K562 (cell line): ENCODE data around the gene CHAC1. TPM values are rescaled to one million over a fixed set of nuclear protein-coding genes. Genes with fewer than 3 reads are reported as not detected.
A peak's percentile ranks its signal among the peaks of the same experiment; 100 is the strongest.

Experiments
- ATAC-seq: fragments of 200-7000 bp; cut with Tn5 transposase; 3 replicates; pipeline ENCODE4 v1.9.1; 2020; ENCODE audit warnings: moderate library complexity
- BruUV-seq: library from RNA; stranded (reverse); fragments of 400-500 nt; replicated peaks from 2 replicates; lab custom pipeline; 2021; lab: Mats Ljungman, UMichigan
- CTCF ChIA-PET: fragments of 300-600 bp; formaldehyde crosslinking; extraction: SDS; loops from one replicate; lab custom pipeline; 2021; ENCODE audit warnings: low intra/inter-chr PET ratio; lab: Yijun Ruan, JAX
- POLR2A ChIA-PET: fragments of 300-600, 350-650 bp; sonication (Branson Sonifier 250); formaldehyde crosslinking; extraction: SDS; loops from one replicate; lab custom pipeline; 2021; ENCODE audit warnings: antibody characterized with exemption, inconsistent platforms; lab: Yijun Ruan, JAX
- DNase-seq, 4 experiments: peaks; one replicate each; pipeline versions ENCODE4 v3.0.0 to v3.0.0-alpha.2; 2011 to 2018; ENCODE audit warnings: low spot score in 3 of 4, mixed read lengths in 3 of 4; ENCODE audit errors: extremely low read depth in 1 of 4
- FAIRE-seq: peaks from 2 replicates; lab custom pipeline; 2011; peaks lifted over from hg19 to GRCh38; lab: Jason Lieb, UNC
- H2AFZ ChIP-seq: 2 replicates; pipeline ENCODE4 v1.6.0; 2011; ENCODE audit warnings: low read depth, low read length, control low read depth, inconsistent platforms
- H3K27ac ChIP-seq: fragments of 200-600 bp; 3 replicates; pipeline ENCODE4 v1.8.0; 2011; ENCODE audit warnings: low read depth, mild to moderate bottlenecking, control low read depth, inconsistent platforms, low read length, moderate library complexity, mixed read lengths; ENCODE audit errors: extremely low read depth
- H3K27me3 ChIP-seq, 2 experiments: fragments of 300-600 bp in 1 of 2; 2 replicates in 1 of 2; 3 replicates in 1 of 2; pipeline versions ENCODE4 v1.6.0 to v1.8.0; 2011; ENCODE audit warnings: inconsistent platforms in 2 of 2, low read length in 2 of 2, mild to moderate bottlenecking in 1 of 2, mixed read lengths in 1 of 2, moderate library complexity in 1 of 2; ENCODE audit not compliant: control insufficient read depth in 2 of 2, insufficient read depth in 2 of 2
- H3K36me3 ChIP-seq: fragments of 300-600 bp; 3 replicates; pipeline ENCODE4 v1.8.0; 2011; ENCODE audit warnings: mild to moderate bottlenecking, low read length, inconsistent platforms; ENCODE audit not compliant: control insufficient read depth, insufficient read depth
- H3K4me1 ChIP-seq, 2 experiments: fragments of 200-600 bp in 1 of 2; replicated peaks in 1 of 2; 2 replicates in 1 of 2; 3 replicates in 1 of 2; pipeline versions ENCODE4 v1.5.1 to v1.8.0; 2011; ENCODE audit warnings: inconsistent platforms in 2 of 2, low read length in 2 of 2, mild to moderate bottlenecking in 1 of 2, mixed read lengths in 1 of 2, moderate library complexity in 1 of 2; ENCODE audit not compliant: control insufficient read depth in 2 of 2, insufficient read depth in 2 of 2
- H3K4me2 ChIP-seq: 2 replicates; pipeline ENCODE4 v1.6.1; 2011; ENCODE audit warnings: low read length, control low read depth, inconsistent platforms, mixed read lengths; ENCODE audit not compliant: insufficient read depth
- H3K4me3 ChIP-seq: fragments of 200-600 bp; sonication (generic), shearing (Covaris generic); 2 replicates; pipeline ENCODE4 v1.5.1; 2016; ENCODE audit warnings: control low read depth, inconsistent platforms
- H3K79me2 ChIP-seq: fragments of 200-600 bp; 3 replicates; pipeline ENCODE4 v1.8.0; 2011; ENCODE audit warnings: low read length, inconsistent platforms; ENCODE audit not compliant: control insufficient read depth, insufficient read depth
- H3K9ac ChIP-seq, 2 experiments: 2 replicates each; pipeline versions ENCODE4 v1.6.0 to v1.6.1; 2011; ENCODE audit warnings: low read depth in 2 of 2, low read length in 2 of 2, control low read depth in 1 of 2, inconsistent platforms in 1 of 2, mild to moderate bottlenecking in 1 of 2, mixed read lengths in 1 of 2; ENCODE audit not compliant: insufficient read depth in 1 of 2
- H3K9me1 ChIP-seq: one replicate; pipeline ENCODE4 v1.6.0; 2011; ENCODE audit warnings: inconsistent platforms, mild to moderate bottlenecking, low read length, moderate library complexity; ENCODE audit not compliant: control insufficient read depth, insufficient read depth
- H3K9me3 ChIP-seq: replicated peaks from 2 replicates; pipeline ENCODE4 v1.5.1; 2011; ENCODE audit warnings: low read depth, low read length, inconsistent platforms; ENCODE audit not compliant: control insufficient read depth, insufficient read depth
- H4K20me1 ChIP-seq: replicated peaks from 2 replicates; pipeline ENCODE4 v1.6.1; 2011; ENCODE audit warnings: low read length, inconsistent platforms, mixed read lengths; ENCODE audit not compliant: control insufficient read depth, insufficient read depth
- COPS2 ChIP-seq: fragments of 450-650 bp; conservative IDR thresholded peaks from 2 replicates; pipeline ENCODE4 v1.6.1; 2016; ENCODE audit warnings: mild to moderate bottlenecking, moderate library complexity
- NR2C1 ChIP-seq, 2 experiments: fragments of 450-650 bp; IDR thresholded peaks; 2 replicates each; pipeline ENCODE4 v1.6.1; 2017; ENCODE audit warnings: mild to moderate bottlenecking in 2 of 2, antibody characterized with exemption in 1 of 2, inconsistent platforms in 1 of 2, missing compliant biosample characterization in 1 of 2, missing genetic modification characterization in 1 of 2
- NR2C2 ChIP-seq, 2 experiments: fragments of 200-800 bp in 1 of 2; sonication (Bioruptor generic) in 1 of 2; sonication (generic) in 1 of 2; formaldehyde crosslinking in 1 of 2; IDR thresholded peaks; 2 replicates each; pipeline versions ENCODE4 v1.6.1 to v1.8.0; 2016 to 2022; ENCODE audit warnings: mild to moderate bottlenecking in 1 of 2, missing compliant biosample characterization in 1 of 2, missing genetic modification characterization in 1 of 2, missing genetic modification reagents in 1 of 2
- PRMT5 ChIP-seq: sonication (generic); formaldehyde crosslinking; IDR thresholded peaks from 2 replicates; pipeline ENCODE4 v1.5.0; 2020; ENCODE audit warnings: missing genetic modification reagents
- WGBS: fragments of 100-300 bp; shearing (Covaris generic); methylation state at CpG from one replicate; pipeline ENCODE4 v1.1.6; 2016; ENCODE audit warnings: low coverage, mixed read lengths; ENCODE audit not compliant: insufficient coverage; ENCODE audit errors: missing lambda C conversion rate; 5-methylcytosine and 5-hydroxymethylcytosine counted together
- in situ Hi-C: fragments of 300-500 bp; cut with MboI; formaldehyde crosslinking; loops from 4 replicates; pipeline ENCODE4 v1.15.0; 2018; ENCODE audit warnings: inconsistent platforms, mixed read lengths
- intact Hi-C: fragments of 100-400 bp; cut with micrococcal nuclease; formaldehyde crosslinking; loops from 2 replicates; pipeline ENCODE4 v1.14.2; 2022
- polyA plus RNA-seq, 8 experiments: library from polyadenylated mRNA; depleted of rRNA in 4 of 8; stranded (reverse) in 5 of 8; unstranded in 3 of 8; fragments of >200 nt; fragmentation: Nextera tagmentation in 2 of 8; fragmentation: Illumina TruSeq in 1 of 8; extraction: Ambion mirVana in 2 of 8; extraction: Trizol in 1 of 8; gene quantifications; 2 replicates each; pipeline versions ENCODE4 v1.2.1 to v1.2.3, GENCODE V29; 2011 to 2014; ENCODE audit warnings: inconsistent platforms in 1 of 8, missing spikeins in 1 of 8
- total RNA-seq, 7 experiments: library from RNA; depleted of rRNA in 6 of 7; stranded (reverse); fragments of >200 nt in 6 of 7; fragmentation: Illumina TruSeq in 2 of 7; extraction: Trizol in 2 of 7; gene quantifications; 2 replicates each; pipeline versions ENCODE4 v1.2.1 to v1.2.3, GENCODE V29; 2011 to 2021; ENCODE audit warnings: low replicate concordance in 1 of 7
- TF ChIP-seq, protein P1 (sequence below): fragments of 450-650 bp; IDR thresholded peaks from 2 replicates; pipeline ENCODE4 v1.6.1; 2016; ENCODE audit warnings: mild to moderate bottlenecking
- TF ChIP-seq, protein P2 (sequence below): sonication (generic); formaldehyde crosslinking; IDR thresholded peaks from 2 replicates; pipeline ENCODE4 v1.8.0; 2022; ENCODE audit warnings: mild to moderate bottlenecking, missing genetic modification reagents

CHAC1 gene
- total and polyA plus RNA-seq, 9 of the 15 experiments (the other 6 are each of a cell fraction or from before 2014, with no cell fraction given), result 0.47 to 39.0 (median 7.5) TPM

DNA sequence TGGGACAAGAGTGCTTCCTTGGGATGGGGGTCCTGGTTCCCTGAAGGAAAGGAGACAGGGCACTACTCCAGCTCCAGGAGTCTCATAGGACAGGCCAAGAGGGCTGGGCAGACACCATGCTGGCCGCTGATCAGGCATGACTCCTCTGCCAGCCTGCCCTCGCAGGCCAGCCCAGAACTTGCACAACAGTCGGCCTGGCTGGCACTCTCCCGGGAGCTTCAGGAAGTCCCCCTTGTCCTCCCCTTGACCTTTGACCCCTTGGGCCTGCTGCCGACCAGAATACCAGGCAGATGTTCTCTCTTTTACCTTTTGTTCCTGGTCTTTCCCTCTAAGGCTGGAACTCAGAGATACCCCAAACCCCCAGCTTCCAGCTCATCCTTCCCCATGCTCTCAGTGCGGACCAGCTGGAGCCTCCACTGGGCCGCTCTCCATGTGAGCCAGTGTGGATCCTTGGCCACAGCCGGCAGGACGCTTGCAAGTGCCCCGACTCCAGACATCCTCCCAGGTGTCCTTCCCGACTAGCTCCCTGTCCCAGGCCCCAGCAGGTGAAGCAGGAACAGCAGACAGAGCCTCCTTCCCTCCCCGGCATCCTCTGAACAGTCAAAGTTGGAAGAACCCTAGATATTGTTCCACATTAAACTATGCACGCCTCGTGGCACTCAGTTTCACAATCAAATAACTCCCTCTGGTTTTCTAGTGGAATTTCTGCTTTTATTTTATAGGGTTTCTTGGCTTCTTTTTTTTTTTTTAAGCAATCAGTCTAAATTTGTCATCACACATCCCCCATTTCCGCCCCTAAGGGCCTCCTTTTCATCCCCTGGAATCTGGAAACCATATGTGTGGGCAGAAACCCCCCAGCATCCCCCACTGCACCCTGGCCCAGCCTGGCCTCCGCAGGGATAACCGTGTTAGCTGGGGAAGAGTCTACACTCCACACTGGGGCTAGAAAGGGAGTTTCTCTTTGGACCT is 43.3 kb upstream of the CHAC1 start:
- Histone ChIP-seq H3K79me2 (no peaks in the 10 kb centered on the region), H3K36me3 (peaks cover under 1% of the 10 kb centered on the region; the same call in 1 of the 3 replicates), H3K4me1 (peaks cover 11 to 25% of the 10 kb centered on the region in 2 experiments; a peak in 4 of 5 replicates), H2AFZ (no peak overlapping the region), H3K9me3 (no peaks in the 10 kb centered on the region), H3K4me3 (no peak overlapping the region), H3K4me2 (no peak overlapping the region), H4K20me1 (0 out of 2 replicates have a peak, but pooled peaks cover 6% of the 10 kb centered on the region), H3K9me1 (no peaks in the 10 kb centered on the region), H3K9ac (no peak overlapping the region), H3K27me3 (no peaks in the 10 kb centered on the region), H3K27ac (no peak overlapping the region)
- FAIRE-seq, result no peak
- no TSS peak for BruUV-seq
- DNase-seq, result no peak
- intact Hi-C loops (loop anchor here (5.0 kb wide), 1 partner anchor 57 kb away; no protein-coding TSS in a partner anchor), in situ Hi-C loops (loop anchor here (5.0 kb wide), 1 partner anchor 112 kb away; no protein-coding TSS in a partner anchor)
- ATAC-seq, result no peak
- POLR2A ChIA-PET, result interaction anchor here (0.5 to 0.9 kb wide), 3 partner anchors 13 to 445 kb away, joined by 3 to 4 read pairs (median 3); no protein-coding TSS in a partner anchor
- CTCF ChIA-PET, result no interaction called here
- TF ChIP-seq, protein P1, sequence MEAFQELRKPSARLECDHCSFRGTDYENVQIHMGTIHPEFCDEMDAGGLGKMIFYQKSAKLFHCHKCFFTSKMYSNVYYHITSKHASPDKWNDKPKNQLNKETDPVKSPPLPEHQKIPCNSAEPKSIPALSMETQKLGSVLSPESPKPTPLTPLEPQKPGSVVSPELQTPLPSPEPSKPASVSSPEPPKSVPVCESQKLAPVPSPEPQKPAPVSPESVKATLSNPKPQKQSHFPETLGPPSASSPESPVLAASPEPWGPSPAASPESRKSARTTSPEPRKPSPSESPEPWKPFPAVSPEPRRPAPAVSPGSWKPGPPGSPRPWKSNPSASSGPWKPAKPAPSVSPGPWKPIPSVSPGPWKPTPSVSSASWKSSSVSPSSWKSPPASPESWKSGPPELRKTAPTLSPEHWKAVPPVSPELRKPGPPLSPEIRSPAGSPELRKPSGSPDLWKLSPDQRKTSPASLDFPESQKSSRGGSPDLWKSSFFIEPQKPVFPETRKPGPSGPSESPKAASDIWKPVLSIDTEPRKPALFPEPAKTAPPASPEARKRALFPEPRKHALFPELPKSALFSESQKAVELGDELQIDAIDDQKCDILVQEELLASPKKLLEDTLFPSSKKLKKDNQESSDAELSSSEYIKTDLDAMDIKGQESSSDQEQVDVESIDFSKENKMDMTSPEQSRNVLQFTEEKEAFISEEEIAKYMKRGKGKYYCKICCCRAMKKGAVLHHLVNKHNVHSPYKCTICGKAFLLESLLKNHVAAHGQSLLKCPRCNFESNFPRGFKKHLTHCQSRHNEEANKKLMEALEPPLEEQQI, result no peak
- TF ChIP-seq NR2C2 (CRISPR knock-in tag; IDR thresholded peaks at IDR 0.05) (peak; percentile 65; the same call in 1 of the 2 replicates), NR2C2 (tag; IDR thresholded peaks at IDR 0.05) (peak; percentile 62), NR2C1 (IDR thresholded peaks at IDR 0.05) (peak; percentile 75), NR2C1 (tag; IDR thresholded peaks at IDR 0.05) (peak; percentile 73; the same call in 1 of the 2 replicates), PRMT5 (CRISPR knock-in tag) (no peak), COPS2 (no peak)
- TF ChIP-seq, protein P2, sequence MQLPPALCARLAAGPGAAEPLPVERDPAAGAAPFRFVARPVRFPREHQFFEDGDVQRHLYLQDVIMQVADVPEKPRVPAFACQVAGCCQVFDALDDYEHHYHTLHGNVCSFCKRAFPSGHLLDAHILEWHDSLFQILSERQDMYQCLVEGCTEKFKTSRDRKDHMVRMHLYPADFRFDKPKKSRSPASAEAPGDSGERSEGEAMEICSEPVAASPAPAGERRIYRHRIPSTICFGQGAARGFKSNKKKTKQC (CRISPR knock-in tag), result no peak
- 66% methylated on average over 17 of the region's 17 CpGs for WGBS
